Measurements from ENCODE around the gene WDR90. TPM values are rescaled to one million over a fixed set of nuclear protein-coding genes. Genes with fewer than 3 reads are reported as not detected.
A peak's percentile ranks its signal among the peaks of the same experiment; 100 is the strongest.

Gene WDR90
- polyA plus RNA-seq, 2 of the 4 experiments (the other 2 are of a cell fraction) = 6.5 to 30.7 TPM

DNA sequence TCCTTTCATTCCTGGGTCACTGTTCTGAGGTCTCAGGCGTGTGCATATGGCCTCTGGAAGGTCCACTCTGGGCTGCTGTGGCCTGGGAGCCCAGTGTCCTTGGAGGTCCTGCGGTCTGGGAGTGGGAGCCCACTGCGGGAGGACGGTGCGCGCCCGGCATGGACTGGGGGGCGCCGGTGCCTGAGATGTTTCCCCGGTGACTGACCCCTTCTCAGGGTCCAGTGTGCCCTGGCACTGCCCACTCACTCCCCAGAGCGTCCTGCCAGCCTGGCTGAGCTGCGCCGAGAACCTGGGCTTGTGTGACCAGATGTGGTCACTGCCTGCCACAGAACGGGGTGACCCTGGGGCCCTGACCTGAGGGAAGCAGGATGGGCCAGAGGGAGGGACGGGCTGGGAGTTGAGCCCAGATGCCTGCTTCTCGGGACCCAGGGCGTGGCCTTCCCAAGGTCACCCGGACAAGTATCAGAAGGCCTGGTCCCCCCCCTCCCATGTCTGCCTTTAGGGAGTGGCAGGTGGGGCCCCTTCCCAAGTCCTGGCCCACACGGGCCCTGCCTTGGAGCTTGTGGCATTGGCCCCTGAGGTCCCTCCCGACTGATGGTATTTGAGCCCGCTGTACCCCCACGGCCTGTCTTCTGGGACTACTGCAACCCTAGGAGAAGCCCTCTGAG, 25.2 kb downstream of the WDR90 start:
- Histone ChIP-seq H3K9me3 (no peaks in the 10 kb centered on the region), H3K27ac (peak overlapping the region in 1 of 2 experiments; percentile 84; a peak in 3 of 6 replicates), H3K4me3 (no peak overlapping the region), H3K4me2 (peak overlapping the region; percentile 98), H3K4me1 (peaks cover 24% of the 10 kb centered on the region)
- 77% methylated on average over 12 of the region's 22 CpGs for WGBS (ENCODE audit: missing lambda C conversion rate)
- ATAC-seq (no peak), DNase-seq (ENCODE audit: low read depth in 1 of 2, low spot score in 1 of 2) (no peak), FAIRE-seq (no peak)
- TF ChIP-seq, protein P1, sequence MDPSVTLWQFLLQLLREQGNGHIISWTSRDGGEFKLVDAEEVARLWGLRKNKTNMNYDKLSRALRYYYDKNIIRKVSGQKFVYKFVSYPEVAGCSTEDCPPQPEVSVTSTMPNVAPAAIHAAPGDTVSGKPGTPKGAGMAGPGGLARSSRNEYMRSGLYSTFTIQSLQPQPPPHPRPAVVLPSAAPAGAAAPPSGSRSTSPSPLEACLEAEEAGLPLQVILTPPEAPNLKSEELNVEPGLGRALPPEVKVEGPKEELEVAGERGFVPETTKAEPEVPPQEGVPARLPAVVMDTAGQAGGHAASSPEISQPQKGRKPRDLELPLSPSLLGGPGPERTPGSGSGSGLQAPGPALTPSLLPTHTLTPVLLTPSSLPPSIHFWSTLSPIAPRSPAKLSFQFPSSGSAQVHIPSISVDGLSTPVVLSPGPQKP (IDR thresholded peaks at IDR 0.05; ENCODE audit: low read depth, low read length) = no peak
- TF ChIP-seq RAD21 (conservative IDR thresholded peaks at IDR 0.05 in 1 of 2, IDR thresholded peaks at IDR 0.05 in 1 of 2) = no peak
- no peak for TF ChIP-seq GATA3 (IDR thresholded peaks at IDR 0.05; ENCODE audit: borderline replicate concordance)
- TF ChIP-seq EHMT2 (IDR thresholded peaks at IDR 0.05; ENCODE audit: low read depth) = no peak
- no peak for TF ChIP-seq NR3C1 (IDR thresholded peaks at IDR 0.05)
- TF ChIP-seq FOSB (CRISPR knock-in tag; IDR thresholded peaks at IDR 0.05) = no peak
- no peak for TF ChIP-seq KDM1A (IDR thresholded peaks at IDR 0.05; ENCODE audit: low read depth)
- no peak for TF ChIP-seq ZFP36 (IDR thresholded peaks at IDR 0.05; ENCODE audit: borderline replicate concordance, partially characterized antibody)
- TF ChIP-seq CEBPB (IDR thresholded peaks at IDR 0.05) = no peak
- TF ChIP-seq ZSCAN20 (CRISPR knock-in tag; IDR thresholded peaks at IDR 0.05) = no peak
- TF ChIP-seq BHLHE40 (IDR thresholded peaks at IDR 0.05; ENCODE audit: low read depth, low read length) = no peak
- TF ChIP-seq NPAS2 (CRISPR knock-in tag; IDR thresholded peaks at IDR 0.05; ENCODE audit: borderline replicate concordance) = no peak
- TF ChIP-seq, protein P2, sequence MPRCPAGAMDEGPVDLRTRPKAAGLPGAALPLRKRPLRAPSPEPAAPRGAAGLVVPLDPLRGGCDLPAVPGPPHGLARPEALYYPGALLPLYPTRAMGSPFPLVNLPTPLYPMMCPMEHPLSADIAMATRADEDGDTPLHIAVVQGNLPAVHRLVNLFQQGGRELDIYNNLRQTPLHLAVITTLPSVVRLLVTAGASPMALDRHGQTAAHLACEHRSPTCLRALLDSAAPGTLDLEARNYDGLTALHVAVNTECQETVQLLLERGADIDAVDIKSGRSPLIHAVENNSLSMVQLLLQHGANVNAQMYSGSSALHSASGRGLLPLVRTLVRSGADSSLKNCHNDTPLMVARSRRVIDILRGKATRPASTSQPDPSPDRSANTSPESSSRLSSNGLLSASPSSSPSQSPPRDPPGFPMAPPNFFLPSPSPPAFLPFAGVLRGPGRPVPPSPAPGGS (IDR thresholded peaks at IDR 0.05) = no peak
- TF ChIP-seq, protein P3, sequence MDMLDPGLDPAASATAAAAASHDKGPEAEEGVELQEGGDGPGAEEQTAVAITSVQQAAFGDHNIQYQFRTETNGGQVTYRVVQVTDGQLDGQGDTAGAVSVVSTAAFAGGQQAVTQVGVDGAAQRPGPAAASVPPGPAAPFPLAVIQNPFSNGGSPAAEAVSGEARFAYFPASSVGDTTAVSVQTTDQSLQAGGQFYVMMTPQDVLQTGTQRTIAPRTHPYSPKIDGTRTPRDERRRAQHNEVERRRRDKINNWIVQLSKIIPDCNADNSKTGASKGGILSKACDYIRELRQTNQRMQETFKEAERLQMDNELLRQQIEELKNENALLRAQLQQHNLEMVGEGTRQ (IDR thresholded peaks at IDR 0.05) = no peak
- TF ChIP-seq HOXB5 (CRISPR knock-in tag; IDR thresholded peaks at IDR 0.05) = no peak
- TF ChIP-seq, protein P4, sequence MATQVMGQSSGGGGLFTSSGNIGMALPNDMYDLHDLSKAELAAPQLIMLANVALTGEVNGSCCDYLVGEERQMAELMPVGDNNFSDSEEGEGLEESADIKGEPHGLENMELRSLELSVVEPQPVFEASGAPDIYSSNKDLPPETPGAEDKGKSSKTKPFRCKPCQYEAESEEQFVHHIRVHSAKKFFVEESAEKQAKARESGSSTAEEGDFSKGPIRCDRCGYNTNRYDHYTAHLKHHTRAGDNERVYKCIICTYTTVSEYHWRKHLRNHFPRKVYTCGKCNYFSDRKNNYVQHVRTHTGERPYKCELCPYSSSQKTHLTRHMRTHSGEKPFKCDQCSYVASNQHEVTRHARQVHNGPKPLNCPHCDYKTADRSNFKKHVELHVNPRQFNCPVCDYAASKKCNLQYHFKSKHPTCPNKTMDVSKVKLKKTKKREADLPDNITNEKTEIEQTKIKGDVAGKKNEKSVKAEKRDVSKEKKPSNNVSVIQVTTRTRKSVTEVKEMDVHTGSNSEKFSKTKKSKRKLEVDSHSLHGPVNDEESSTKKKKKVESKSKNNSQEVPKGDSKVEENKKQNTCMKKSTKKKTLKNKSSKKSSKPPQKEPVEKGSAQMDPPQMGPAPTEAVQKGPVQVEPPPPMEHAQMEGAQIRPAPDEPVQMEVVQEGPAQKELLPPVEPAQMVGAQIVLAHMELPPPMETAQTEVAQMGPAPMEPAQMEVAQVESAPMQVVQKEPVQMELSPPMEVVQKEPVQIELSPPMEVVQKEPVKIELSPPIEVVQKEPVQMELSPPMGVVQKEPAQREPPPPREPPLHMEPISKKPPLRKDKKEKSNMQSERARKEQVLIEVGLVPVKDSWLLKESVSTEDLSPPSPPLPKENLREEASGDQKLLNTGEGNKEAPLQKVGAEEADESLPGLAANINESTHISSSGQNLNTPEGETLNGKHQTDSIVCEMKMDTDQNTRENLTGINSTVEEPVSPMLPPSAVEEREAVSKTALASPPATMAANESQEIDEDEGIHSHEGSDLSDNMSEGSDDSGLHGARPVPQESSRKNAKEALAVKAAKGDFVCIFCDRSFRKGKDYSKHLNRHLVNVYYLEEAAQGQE (IDR thresholded peaks at IDR 0.05) = no peak
- TF ChIP-seq MYC (IDR thresholded peaks at IDR 0.05; ENCODE audit: borderline replicate concordance, low read length) = no peak
- no peak for TF ChIP-seq HOXA7 (CRISPR knock-in tag; IDR thresholded peaks at IDR 0.05)
- POLR2A ChIA-PET = interaction anchor here (1.2 to 1.3 kb wide), 2 partner anchors 14 to 25 kb away, joined by 3 to 6 read pairs; partner anchors contain the start of gene WDR90
- CTCF ChIA-PET = interaction anchor here (1.4 to 2.6 kb wide), 2 partner anchors 8 to 13 kb away, joined by 10 to 21 read pairs; partner anchors contain the start of gene RHOT2
